ENCODE measurements around the gene LIG4. TPM values are rescaled to one million over a fixed set of nuclear protein-coding genes. Genes with fewer than 3 reads are reported as not detected.

The LIG4 gene
- total and polyA plus RNA-seq, 9 of the 15 experiments (the other 6 are each of a cell fraction or from before 2014, with no cell fraction given), result 1.5 to 7.8 (median 5.1) TPM

GRCh38 chr13:108215436-108215835, at the start of gene LIG4 (continued):
- TF ChIP-seq UBTF (IDR thresholded peaks at IDR 0.05; ENCODE audit: borderline replicate concordance in 1 of 2, low read depth in 2 of 2, low read length in 2 of 2) (no peak), JUND (IDR thresholded peaks at IDR 0.05; ENCODE audit: borderline replicate concordance, low read depth, low read length) (no peak), JUND (tag; IDR thresholded peaks at IDR 0.05; ENCODE audit: borderline replicate concordance, low read depth, low read length) (no peak), HCFC1 (IDR thresholded peaks at IDR 0.05; ENCODE audit: low read depth, low read length) (no peak), SIN3A (IDR thresholded peaks at IDR 0.05; ENCODE audit: borderline replicate concordance in 2 of 2, control insufficient read depth in 1 of 2, low read depth in 2 of 2, low read length in 2 of 2) (no peak), MYBL2 (IDR thresholded peaks at IDR 0.05; ENCODE audit: low read depth) (no peak), MYBL2 (CRISPR knock-in tag; IDR thresholded peaks at IDR 0.05; ENCODE audit: borderline replicate concordance) (no peak), SREBF2 (CRISPR knock-in tag; IDR thresholded peaks at IDR 0.05) (no peak), KAT7 (CRISPR knock-in tag; IDR thresholded peaks at IDR 0.05; ENCODE audit: borderline replicate concordance) (no peak), GABPA (tag; conservative IDR thresholded peaks at IDR 0.05; ENCODE audit: low read depth) (peak; percentile 73), ZNF445 (CRISPR knock-in tag; IDR thresholded peaks at IDR 0.05; ENCODE audit: low read depth) (no peak), ETV1 (tag; conservative IDR thresholded peaks at IDR 0.05; ENCODE audit: low read depth) (no peak), NFE2L1 (tag; IDR thresholded peaks at IDR 0.05; ENCODE audit: borderline replicate concordance, low read depth) (no peak), TAF1 (IDR thresholded peaks at IDR 0.05; ENCODE audit: control insufficient read depth, extremely low read depth, insufficient read depth, low read length, severe bottlenecking) (peak; percentile 38), NR1H2 (CRISPR knock-in tag; IDR thresholded peaks at IDR 0.05) (no peak), KDM1A (IDR thresholded peaks at IDR 0.05) (no peak), PTBP1 (IDR thresholded peaks at IDR 0.05; ENCODE audit: low read depth, low read length) (no peak), YY1 (IDR thresholded peaks at IDR 0.05; ENCODE audit: borderline replicate concordance in 1 of 3, control insufficient read depth in 1 of 3, extremely low read depth in 1 of 3, insufficient read depth in 3 of 3, insufficient read length in 1 of 3, insufficient replicate concordance in 2 of 3, low read depth in 1 of 3, low read length in 2 of 3) (no peak), DIDO1 (tag; IDR thresholded peaks at IDR 0.05; ENCODE audit: low read depth) (no peak), ZNF23 (CRISPR knock-in tag; IDR thresholded peaks at IDR 0.05) (no peak)
- TF ChIP-seq, protein P1, sequence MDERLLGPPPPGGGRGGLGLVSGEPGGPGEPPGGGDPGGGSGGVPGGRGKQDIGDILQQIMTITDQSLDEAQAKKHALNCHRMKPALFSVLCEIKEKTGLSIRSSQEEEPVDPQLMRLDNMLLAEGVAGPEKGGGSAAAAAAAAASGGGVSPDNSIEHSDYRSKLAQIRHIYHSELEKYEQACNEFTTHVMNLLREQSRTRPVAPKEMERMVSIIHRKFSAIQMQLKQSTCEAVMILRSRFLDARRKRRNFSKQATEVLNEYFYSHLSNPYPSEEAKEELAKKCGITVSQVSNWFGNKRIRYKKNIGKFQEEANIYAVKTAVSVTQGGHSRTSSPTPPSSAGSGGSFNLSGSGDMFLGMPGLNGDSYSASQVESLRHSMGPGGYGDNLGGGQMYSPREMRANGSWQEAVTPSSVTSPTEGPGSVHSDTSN (CRISPR knock-in tag; IDR thresholded peaks at IDR 0.05; ENCODE audit: low read depth), result no peak
- TF ChIP-seq, protein P1 (tag; conservative IDR thresholded peaks at IDR 0.05; ENCODE audit: low read depth), result no peak
- TF ChIP-seq, protein P2, sequence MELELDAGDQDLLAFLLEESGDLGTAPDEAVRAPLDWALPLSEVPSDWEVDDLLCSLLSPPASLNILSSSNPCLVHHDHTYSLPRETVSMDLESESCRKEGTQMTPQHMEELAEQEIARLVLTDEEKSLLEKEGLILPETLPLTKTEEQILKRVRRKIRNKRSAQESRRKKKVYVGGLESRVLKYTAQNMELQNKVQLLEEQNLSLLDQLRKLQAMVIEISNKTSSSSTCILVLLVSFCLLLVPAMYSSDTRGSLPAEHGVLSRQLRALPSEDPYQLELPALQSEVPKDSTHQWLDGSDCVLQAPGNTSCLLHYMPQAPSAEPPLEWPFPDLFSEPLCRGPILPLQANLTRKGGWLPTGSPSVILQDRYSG (tag; conservative IDR thresholded peaks at IDR 0.05; ENCODE audit: low read depth), result no peak
